Measurements from ENCODE around the gene QRSL1. TPM values are rescaled to one million over a fixed set of nuclear protein-coding genes. Genes with fewer than 3 reads are reported as not detected.

The QRSL1 gene
- total RNA-seq, 1 experiment from 2014 or later, result 18.4 TPM

- H3K27ac ChIP-seq (ENCODE audit: low read length), result no peak overlapping the region
- no TSS peak for BruUV-seq (replicated peaks)
- no peaks in the 10 kb centered on the region for H3K9me3 ChIP-seq (ENCODE audit: control insufficient read depth, insufficient read depth, low read depth, low read length)
- H3K4me3 ChIP-seq (ENCODE audit: low read depth in 2 of 2, low read length in 2 of 2), result no peak overlapping the region
- ChIA-PET POLR2A (no interaction called here), CTCF (no interaction called here)
- 0 out of 2 replicates have a peak, but pooled peaks cover 8% of the 10 kb centered on the region for H3K4me1 ChIP-seq (ENCODE audit: control insufficient read depth, insufficient read depth, low read length)
- no peak for DNase-seq (ENCODE audit: low read depth, low spot score)
- no peak for ATAC-seq
- in situ Hi-C loops (cut with HindIII; ENCODE audit: low pct_unique_long_range_greater_than_20kb, low sequenced_read_pairs) (no loop called here), intact Hi-C loops (cut with micrococcal nuclease; ENCODE audit: unreplicated experiment) (loop anchor here (10.0 kb wide), 1 partner anchor 283 kb away; the partner anchor contains the start of gene CD24)
- TF ChIP-seq SIN3A (IDR thresholded peaks at IDR 0.05; ENCODE audit: borderline replicate concordance, insufficient read depth, low read depth, low read length) (no peak), CTCF (IDR thresholded peaks at IDR 0.05) (no peak), POLR2AphosphoS5 (IDR thresholded peaks at IDR 0.05; ENCODE audit: low read depth, low read length) (no peak), REST (IDR thresholded peaks at IDR 0.05; ENCODE audit: insufficient read depth in 1 of 2, low read depth in 2 of 2, low read length in 1 of 2) (no peak), TCF7L2 (IDR thresholded peaks at IDR 0.05; ENCODE audit: low read depth, low read length) (no peak)
- H3K36me3 ChIP-seq (ENCODE audit: control insufficient read depth, insufficient read depth, low read length), result no peaks in the 10 kb centered on the region
- H3K27me3 ChIP-seq (ENCODE audit: control insufficient read depth, insufficient read depth, low read length), result 0 out of 2 replicates have a peak, but pooled peaks cover 2% of the 10 kb centered on the region
Measured at GRCh38 chr6:106692112-106692818, 62.9 kb downstream of the QRSL1 start.

GRCh38 chr6:106692819-106693208, 63.4 kb downstream of the QRSL1 start:
- Histone ChIP-seq H3K36me3 (ENCODE audit: control insufficient read depth, insufficient read depth, low read length) (no peaks in the 10 kb centered on the region), H3K4me1 (ENCODE audit: control insufficient read depth, insufficient read depth, low read length) (0 out of 2 replicates have a peak, but pooled peaks cover 8% of the 10 kb centered on the region), H3K4me3 (ENCODE audit: low read depth in 2 of 2, low read length in 2 of 2) (no peak overlapping the region), H3K27ac (ENCODE audit: low read length) (no peak overlapping the region), H3K27me3 (ENCODE audit: control insufficient read depth, insufficient read depth, low read length) (0 out of 2 replicates have a peak, but pooled peaks cover 2% of the 10 kb centered on the region), H3K9me3 (ENCODE audit: control insufficient read depth, insufficient read depth, low read depth, low read length) (no peaks in the 10 kb centered on the region)
- ChIA-PET POLR2A (no interaction called here), CTCF (interaction anchor here (0.5 kb wide), 1 partner anchor 331 kb away, joined by 7 read pairs; no protein-coding TSS in a partner anchor)
- no peak for ATAC-seq
- DNase-seq (ENCODE audit: low read depth, low spot score), result no peak
- TF ChIP-seq SIN3A (IDR thresholded peaks at IDR 0.05; ENCODE audit: borderline replicate concordance, insufficient read depth, low read depth, low read length) (no peak), POLR2AphosphoS5 (IDR thresholded peaks at IDR 0.05; ENCODE audit: low read depth, low read length) (no peak), TCF7L2 (IDR thresholded peaks at IDR 0.05; ENCODE audit: low read depth, low read length) (no peak), CTCF (IDR thresholded peaks at IDR 0.05) (no peak)
- no TSS peak for BruUV-seq (replicated peaks)
- intact Hi-C loops (cut with micrococcal nuclease; ENCODE audit: unreplicated experiment), result loop anchor here (10.0 kb wide), 1 partner anchor 282 kb away; the partner anchor contains the start of gene CD24
- in situ Hi-C loops (cut with HindIII; ENCODE audit: low pct_unique_long_range_greater_than_20kb, low sequenced_read_pairs), result no loop called here
